Omental fat pad (tissue), 4 donors: ENCODE results near the gene PCDHGB5. TPM values are rescaled to one million over a fixed set of nuclear protein-coding genes. Genes with fewer than 3 reads are reported as not detected.
"Not testable (repeated sequence)": the region's sequence is repeated elsewhere in the genome, so short reads cannot be mapped to it uniquely, and the experiment has no call there.

Experiments used
- ATAC-seq: fragments of 150-250 bp; one replicate; pipeline ENCODE4 v1.9.1; 2016; ENCODE audit warnings: mild to moderate bottlenecking, moderate library complexity; ENCODE audit not compliant: low FRiP score
- DNase-seq: peaks from one replicate; pipeline ENCODE4 v3.0.0-alpha.2; 2019; ENCODE audit warnings: low spot score
- total RNA-seq, 4 donors: library from RNA; depleted of rRNA; stranded (reverse); fragments of >200 nt; gene quantifications; one replicate each; pipeline ENCODE4 v1.1.0, GENCODE V29; 2016
- TF ChIP-seq, protein P1 (sequence below), 3 donors: fragments of 450-650 bp; IDR thresholded peaks; one replicate each; pipeline ENCODE4 v1.5.1; 2016 to 2017; ENCODE audit warnings: antibody characterized with exemption in 3 of 3, mild to moderate bottlenecking in 3 of 3, moderate library complexity in 2 of 3

Gene PCDHGB5
- total RNA-seq, 4 donors from 2014 or later, result 6.5 to 18.8 (median 8.9) TPM

- DNase-seq (no peak), ATAC-seq (no peak)
- TF ChIP-seq, protein P1, sequence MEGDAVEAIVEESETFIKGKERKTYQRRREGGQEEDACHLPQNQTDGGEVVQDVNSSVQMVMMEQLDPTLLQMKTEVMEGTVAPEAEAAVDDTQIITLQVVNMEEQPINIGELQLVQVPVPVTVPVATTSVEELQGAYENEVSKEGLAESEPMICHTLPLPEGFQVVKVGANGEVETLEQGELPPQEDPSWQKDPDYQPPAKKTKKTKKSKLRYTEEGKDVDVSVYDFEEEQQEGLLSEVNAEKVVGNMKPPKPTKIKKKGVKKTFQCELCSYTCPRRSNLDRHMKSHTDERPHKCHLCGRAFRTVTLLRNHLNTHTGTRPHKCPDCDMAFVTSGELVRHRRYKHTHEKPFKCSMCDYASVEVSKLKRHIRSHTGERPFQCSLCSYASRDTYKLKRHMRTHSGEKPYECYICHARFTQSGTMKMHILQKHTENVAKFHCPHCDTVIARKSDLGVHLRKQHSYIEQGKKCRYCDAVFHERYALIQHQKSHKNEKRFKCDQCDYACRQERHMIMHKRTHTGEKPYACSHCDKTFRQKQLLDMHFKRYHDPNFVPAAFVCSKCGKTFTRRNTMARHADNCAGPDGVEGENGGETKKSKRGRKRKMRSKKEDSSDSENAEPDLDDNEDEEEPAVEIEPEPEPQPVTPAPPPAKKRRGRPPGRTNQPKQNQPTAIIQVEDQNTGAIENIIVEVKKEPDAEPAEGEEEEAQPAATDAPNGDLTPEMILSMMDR (IDR thresholded peaks at IDR 0.05), result no peak
Measured at GRCh38 chr5:141384471-141385267, 13.1 kb upstream of the PCDHGB5 start.

DNA sequence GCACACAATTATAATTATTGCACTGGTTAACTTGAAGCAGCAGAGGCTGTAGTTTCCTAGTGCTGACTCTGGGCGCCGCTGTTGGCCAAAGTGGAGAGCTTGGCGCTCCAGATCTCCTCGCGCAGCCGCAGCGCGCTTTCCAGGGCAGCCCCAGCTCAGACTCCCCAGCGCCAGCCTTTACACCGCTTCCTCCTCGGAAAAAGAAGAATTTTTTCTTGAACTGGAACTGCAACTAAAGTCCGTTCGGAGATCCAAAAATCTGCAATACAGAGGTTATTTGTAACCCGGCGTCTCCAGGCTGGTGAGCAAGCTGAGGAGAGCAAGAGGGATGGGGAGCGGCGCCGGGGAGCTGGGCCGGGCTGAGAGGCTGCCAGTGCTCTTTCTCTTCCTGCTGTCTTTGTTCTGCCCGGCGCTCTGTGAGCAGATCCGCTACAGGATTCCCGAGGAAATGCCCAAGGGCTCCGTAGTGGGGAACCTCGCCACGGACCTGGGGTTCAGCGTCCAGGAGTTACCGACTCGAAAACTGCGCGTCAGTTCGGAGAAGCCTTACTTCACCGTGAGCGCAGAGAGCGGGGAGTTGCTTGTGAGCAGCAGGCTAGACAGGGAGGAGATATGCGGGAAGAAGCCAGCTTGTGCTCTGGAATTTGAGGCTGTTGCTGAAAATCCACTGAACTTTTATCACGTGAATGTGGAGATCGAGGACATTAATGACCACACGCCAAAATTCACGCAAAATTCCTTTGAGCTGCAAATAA lies 10.0 kb upstream of the PCDHGB5 start, which contains the start of gene PCDHGB4:
TSS of gene PCDHGB4 (plus strand) at position 142 of the 755 bp plus-strand sequence. CDS start at position 329, 187 bp downstream.
- not testable (repeated sequence) for ATAC-seq, DNase-seq

- no peak for DNase-seq
- no peak for ATAC-seq
- TF ChIP-seq, protein P1 (IDR thresholded peaks at IDR 0.05), result no peak
Measured at GRCh38 chr5:141388661-141389060, 9.1 kb upstream of the PCDHGB5 start.

GRCh38 chr5:141389153-141390042 lies 8.3 kb upstream of the PCDHGB5 start:
- ATAC-seq, result no peak
- TF ChIP-seq, protein P1 (IDR thresholded peaks at IDR 0.05), result no peak
- DNase-seq, result no peak

GRCh38 chr5:141392429-141393198 lies 5.1 kb upstream of the PCDHGB5 start, which contains the start of gene PCDHGA8:
Gene PCDHGA8, plus strand, starts transcription at chr5:141392633. Its CDS starts 181 bp downstream, at chr5:141392814.
- TF ChIP-seq, protein P1 (IDR thresholded peaks at IDR 0.05), result no peak
- no peak for DNase-seq

DNA sequence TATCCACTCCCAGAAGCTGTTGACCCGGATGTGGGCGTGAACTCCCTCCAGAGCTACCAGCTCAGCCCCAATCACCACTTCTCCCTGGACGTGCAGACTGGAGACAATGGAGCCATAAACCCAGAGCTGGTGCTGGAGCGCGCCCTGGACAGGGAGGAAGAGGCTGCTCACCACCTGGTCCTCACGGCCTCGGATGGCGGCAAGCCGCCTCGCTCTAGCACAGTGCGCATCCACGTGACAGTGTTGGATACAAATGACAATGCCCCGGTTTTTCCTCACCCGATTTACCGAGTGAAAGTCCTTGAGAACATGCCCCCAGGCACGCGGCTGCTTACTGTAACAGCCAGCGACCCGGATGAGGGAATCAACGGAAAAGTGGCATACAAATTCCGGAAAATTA lies 4.5 kb upstream of the PCDHGB5 start:
- DNase-seq, result no peak
- no peak for ATAC-seq
- TF ChIP-seq, protein P1 (IDR thresholded peaks at IDR 0.05), result no peak

More at GRCh38 chr5:141392429-141393198, 5.1 kb upstream of the PCDHGB5 start, which contains the start of gene PCDHGA8:
- ATAC-seq, result no peak

DNA sequence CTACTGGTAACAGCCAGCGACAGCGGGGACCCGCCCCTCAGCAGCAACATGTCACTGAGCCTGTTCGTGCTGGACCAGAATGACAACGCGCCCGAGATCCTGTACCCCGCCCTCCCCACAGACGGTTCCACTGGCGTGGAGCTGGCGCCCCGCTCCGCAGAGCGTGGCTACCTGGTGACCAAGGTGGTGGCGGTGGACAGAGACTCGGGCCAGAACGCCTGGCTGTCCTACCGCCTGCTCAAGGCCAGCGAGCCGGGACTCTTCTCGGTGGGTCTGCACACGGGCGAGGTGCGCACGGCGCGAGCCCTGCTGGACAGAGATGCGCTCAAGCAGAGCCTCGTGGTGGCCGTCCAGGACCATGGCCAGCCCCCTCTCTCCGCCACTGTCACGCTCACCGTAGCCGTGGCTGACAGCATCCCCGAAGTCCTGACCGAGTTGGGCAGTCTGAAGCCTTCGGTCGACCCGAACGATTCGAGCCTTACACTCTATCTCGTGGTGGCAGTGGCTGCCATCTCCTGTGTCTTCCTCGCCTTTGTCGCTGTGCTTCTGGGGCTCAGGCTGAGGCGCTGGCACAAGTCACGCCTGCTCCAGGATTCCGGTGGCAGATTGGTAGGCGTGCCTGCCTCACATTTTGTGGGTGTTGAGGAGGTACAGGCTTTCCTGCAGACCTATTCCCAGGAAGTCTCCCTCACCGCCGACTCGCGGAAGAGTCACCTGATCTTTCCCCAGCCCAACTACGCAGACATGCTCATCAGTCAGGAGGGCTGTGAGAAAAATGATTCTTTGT lies 3.2 kb upstream of the PCDHGB5 start:
- ATAC-seq, DNase-seq: not testable (repeated sequence)
